Thyroid gland (tissue), 4 donors: ENCODE data around the gene PCBP3. TPM values are rescaled to one million over a fixed set of nuclear protein-coding genes. Genes with fewer than 3 reads are reported as not detected.

ENCODE experiments used
- DNase-seq, 2 donors: peaks; one replicate each; pipeline ENCODE4 v3.0.0-alpha.2; 2019
- H3K27ac ChIP-seq, 3 donors: fragments of 200-600 bp; sonication (generic); 1 replicate in 2 of 3; 2 replicates in 1 of 3; pipeline ENCODE4 v1.5.1; 2016 to 2019; ENCODE audit warnings: mild to moderate bottlenecking in 1 of 3, moderate library complexity in 1 of 3
- H3K27me3 ChIP-seq: fragments of 200-600 bp; sonication (generic); one replicate; pipeline ENCODE4 v1.5.1; 2019
- H3K36me3 ChIP-seq, 2 donors: fragments of 200-600 bp; sonication (generic); one replicate each; pipeline ENCODE4 v1.5.1; 2016 to 2019
- H3K4me1 ChIP-seq, 2 donors: fragments of 200-600 bp; sonication (generic); one replicate each; pipeline ENCODE4 v1.5.1; 2017 to 2019
- H3K4me3 ChIP-seq, 3 donors: fragments of 200-600 bp; sonication (generic); replicated peaks in 1 of 3; 1 replicate in 2 of 3; 2 replicates in 1 of 3; pipeline ENCODE4 v1.5.1; 2016; ENCODE audit warnings: mild to moderate bottlenecking in 1 of 3
- H3K9me3 ChIP-seq: fragments of 200-600 bp; sonication (generic); one replicate; pipeline ENCODE4 v1.5.1; 2017
- POLR2A ChIP-seq, 2 donors: fragments of 450-650 bp; IDR thresholded peaks; one replicate each; pipeline ENCODE4 v1.6.1; 2017; ENCODE audit warnings: antibody characterized with exemption in 2 of 2, mild to moderate bottlenecking in 2 of 2, moderate library complexity in 1 of 2
- WGBS, 2 donors: methylation state at CpG; one replicate each; pipeline ENCODE4 v1.1.5; 2017; 5-methylcytosine and 5-hydroxymethylcytosine counted together
- intact Hi-C: fragments of 100-400 bp; cut with DNase I; formaldehyde crosslinking; loops from one replicate; pipeline ENCODE4 v1.15.1; 2023
- total RNA-seq, 4 donors: library from RNA; depleted of rRNA; stranded (reverse); fragments of >200 nt; gene quantifications; one replicate each; pipeline ENCODE4 v1.2.3, GENCODE V29; 2016
- TF ChIP-seq, protein P1 (sequence below), 6 experiments: fragments of 200-600 bp in 3 of 6; fragments of 450-650 bp in 3 of 6; sonication (generic) in 3 of 6; IDR thresholded peaks; one replicate each; pipeline ENCODE4 v1.5.1; 2016 to 2019; ENCODE audit warnings: antibody characterized with exemption in 6 of 6, mild to moderate bottlenecking in 2 of 6, inconsistent platforms in 1 of 6, moderate library complexity in 1 of 6

Gene PCBP3
- total RNA-seq, 4 donors from 2014 or later, result 0.33 to 0.98 (median 0.54) TPM; not detected in 1

- no peak for TF ChIP-seq POLR2A (IDR thresholded peaks at IDR 0.05)
- TF ChIP-seq, protein P1, sequence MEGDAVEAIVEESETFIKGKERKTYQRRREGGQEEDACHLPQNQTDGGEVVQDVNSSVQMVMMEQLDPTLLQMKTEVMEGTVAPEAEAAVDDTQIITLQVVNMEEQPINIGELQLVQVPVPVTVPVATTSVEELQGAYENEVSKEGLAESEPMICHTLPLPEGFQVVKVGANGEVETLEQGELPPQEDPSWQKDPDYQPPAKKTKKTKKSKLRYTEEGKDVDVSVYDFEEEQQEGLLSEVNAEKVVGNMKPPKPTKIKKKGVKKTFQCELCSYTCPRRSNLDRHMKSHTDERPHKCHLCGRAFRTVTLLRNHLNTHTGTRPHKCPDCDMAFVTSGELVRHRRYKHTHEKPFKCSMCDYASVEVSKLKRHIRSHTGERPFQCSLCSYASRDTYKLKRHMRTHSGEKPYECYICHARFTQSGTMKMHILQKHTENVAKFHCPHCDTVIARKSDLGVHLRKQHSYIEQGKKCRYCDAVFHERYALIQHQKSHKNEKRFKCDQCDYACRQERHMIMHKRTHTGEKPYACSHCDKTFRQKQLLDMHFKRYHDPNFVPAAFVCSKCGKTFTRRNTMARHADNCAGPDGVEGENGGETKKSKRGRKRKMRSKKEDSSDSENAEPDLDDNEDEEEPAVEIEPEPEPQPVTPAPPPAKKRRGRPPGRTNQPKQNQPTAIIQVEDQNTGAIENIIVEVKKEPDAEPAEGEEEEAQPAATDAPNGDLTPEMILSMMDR (IDR thresholded peaks at IDR 0.05), result no peak
- peaks cover 0 to under 1% of the 10 kb centered on the region in 2 donors for H3K4me1 ChIP-seq
- no peak for DNase-seq
- H3K27ac ChIP-seq, result no peak overlapping the region
- H3K4me3 ChIP-seq, result no peak overlapping the region
- intact Hi-C loops, result no loop called here
- no peaks in the 10 kb centered on the region for H3K9me3 ChIP-seq
- no peaks in the 10 kb centered on the region for H3K36me3 ChIP-seq
- WGBS, 2 donors, result 88 to 94% methylated on average over 4 of the region's 4 CpGs
- H3K27me3 ChIP-seq, result no peaks in the 10 kb centered on the region
Measured at GRCh38 chr21:45965084-45965809, 321.7 kb downstream of the PCBP3 start.

DNA sequence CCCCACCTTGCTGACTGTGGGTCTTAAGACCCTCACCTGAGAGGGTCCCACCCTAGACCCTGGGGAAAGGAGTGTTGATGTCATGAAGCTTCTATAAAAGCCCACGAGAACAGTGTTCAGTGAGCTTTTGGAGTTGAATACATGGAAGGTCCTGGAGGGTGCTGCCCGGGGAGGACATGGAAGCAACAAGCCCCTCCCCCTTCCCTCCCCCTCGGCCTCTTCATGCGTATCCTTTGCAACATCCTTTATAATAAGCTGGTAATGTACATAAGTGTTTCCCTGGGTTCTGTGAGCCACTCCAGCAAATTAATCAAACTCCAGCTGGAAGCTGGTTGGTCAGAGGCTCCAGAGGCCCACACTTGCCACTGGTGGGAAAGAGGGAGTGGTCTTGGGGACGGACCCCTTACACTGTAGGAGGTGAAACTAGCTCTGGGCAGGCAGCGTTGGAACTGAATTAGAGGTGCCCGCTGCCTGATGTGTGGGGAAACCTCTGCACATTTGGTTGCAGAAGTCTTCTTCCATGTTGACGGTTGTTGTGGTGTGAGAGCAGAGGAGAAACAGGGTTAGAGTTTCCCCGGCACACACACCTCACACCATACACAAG is 323.4 kb downstream of the PCBP3 start:
- H3K4me1 ChIP-seq, result peaks cover 0 to 15% of the 10 kb centered on the region in 2 donors
- H3K27ac ChIP-seq, result no peak overlapping the region
- TF ChIP-seq POLR2A (IDR thresholded peaks at IDR 0.05), result no peak
- TF ChIP-seq, protein P1 (IDR thresholded peaks at IDR 0.05), result no peak
- WGBS, 2 donors, result 68 to 69% methylated on average over 9 of the region's 9 CpGs
- no peaks in the 10 kb centered on the region for H3K27me3 ChIP-seq
- intact Hi-C loops, result no loop called here
- H3K4me3 ChIP-seq, result no peak overlapping the region
- H3K9me3 ChIP-seq, result no peaks in the 10 kb centered on the region
- H3K36me3 ChIP-seq, result no peaks in the 10 kb centered on the region
- DNase-seq, result no peak

DNA sequence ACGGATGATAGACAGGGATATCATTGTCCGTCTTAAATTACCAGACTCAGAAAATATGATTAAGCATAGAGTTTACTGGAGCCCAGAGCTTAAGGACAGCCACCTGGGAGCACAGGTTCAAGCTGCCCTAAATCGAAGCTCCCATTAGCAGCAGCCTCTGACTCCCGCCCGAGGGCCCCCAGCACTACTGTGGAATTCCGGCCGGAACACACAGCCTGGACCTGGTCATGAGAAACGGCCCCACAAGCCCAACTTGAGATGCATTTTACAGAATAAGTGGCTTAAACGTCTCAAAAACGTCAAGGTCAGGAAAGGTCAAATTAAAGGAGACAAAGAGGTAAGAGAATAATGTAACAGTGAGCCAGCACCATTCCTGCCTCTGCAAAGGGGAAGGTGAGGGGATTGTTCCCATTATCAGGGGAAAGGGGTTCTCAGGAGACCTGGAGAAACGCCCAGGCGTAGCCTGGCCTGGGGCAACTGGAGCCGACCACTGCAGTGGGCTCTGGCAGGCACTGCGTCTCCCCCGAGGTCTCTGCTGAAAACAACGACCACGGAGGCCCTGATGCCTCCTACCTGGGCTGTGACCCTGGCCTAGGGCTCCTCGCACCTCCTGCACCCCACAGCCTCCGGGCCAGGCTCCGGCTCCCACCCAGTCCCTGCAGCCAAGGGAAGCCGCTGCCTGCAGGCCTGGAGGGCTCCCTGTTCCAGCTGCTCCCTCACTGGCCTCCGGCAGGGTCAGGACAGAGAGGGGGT is 326.6 kb downstream of the PCBP3 start:
- no peak for TF ChIP-seq POLR2A (IDR thresholded peaks at IDR 0.05)
- TF ChIP-seq, protein P1 (IDR thresholded peaks at IDR 0.05), result no peak

GRCh38 chr21:45970674-45971615 is 327.4 kb downstream of the PCBP3 start:
- 49 to 52% methylated on average over 11 to 13 of the region's 25 CpGs for WGBS, 2 donors
- Histone ChIP-seq H3K27me3 (no peaks in the 10 kb centered on the region), H3K4me3 (no peak overlapping the region), H3K27ac (peak overlapping the region in 2 of 3 donors; percentile 46 to 80), H3K9me3 (no peaks in the 10 kb centered on the region), H3K4me1 (peaks cover 4 to 48% of the 10 kb centered on the region in 2 donors), H3K36me3 (no peaks in the 10 kb centered on the region)
- TF ChIP-seq POLR2A (IDR thresholded peaks at IDR 0.05), result no peak
- TF ChIP-seq, protein P1 (IDR thresholded peaks at IDR 0.05), result peak; percentile 55 to 94 (median 70)
- peak; percentile 47 to 53 for DNase-seq
- intact Hi-C loops, result loop anchor here (5.0 kb wide), 1 partner anchor 256 kb away; the partner anchor contains the start of gene LSS

More for the DNA sequence above, 326.6 kb downstream of the PCBP3 start:
- Histone ChIP-seq H3K4me1 (peaks cover 4 to 44% of the 10 kb centered on the region in 2 donors), H3K9me3 (no peaks in the 10 kb centered on the region), H3K36me3 (no peaks in the 10 kb centered on the region), H3K27me3 (no peaks in the 10 kb centered on the region), H3K27ac (no peak overlapping the region), H3K4me3 (no peak overlapping the region)
- intact Hi-C loops, result loop anchor here (5.0 kb wide), 1 partner anchor 257 kb away; the partner anchor contains the start of gene LSS
- DNase-seq, result no peak
- 68 to 75% methylated on average over 20 to 21 of the region's 22 CpGs for WGBS, 2 donors
